K562 (cell line): ENCODE results near the gene ZNF750.

Source experiments
- FOXK1 ChIP-seq: sonication (generic); formaldehyde crosslinking; IDR thresholded peaks from 2 replicates; pipeline ENCODE4 v1.8.0; 2022; ENCODE audit warnings: missing genetic modification reagents, mild to moderate bottlenecking, borderline replicate concordance
- GTF2F1 ChIP-seq: IDR thresholded peaks from 2 replicates; pipeline ENCODE4 v1.6.1; 2011; ENCODE audit warnings: low read depth, low read length, improper control_type of control experiment
- HDAC6 ChIP-seq: IDR thresholded peaks from 2 replicates; pipeline ENCODE4 v1.6.1; 2012; ENCODE audit warnings: low read depth, mild to moderate bottlenecking, control low read depth, inconsistent platforms, low read length, moderate library complexity
- KDM1A ChIP-seq, 2 experiments: fragments of 450-650 bp; IDR thresholded peaks; 2 replicates each; pipeline ENCODE4 v1.6.1; 2016; ENCODE audit warnings: mild to moderate bottlenecking in 2 of 2
- L3MBTL2 ChIP-seq: fragments of 450-650 bp; IDR thresholded peaks from 2 replicates; pipeline ENCODE4 v1.6.1; 2016; ENCODE audit warnings: mild to moderate bottlenecking, moderate library complexity
- POLR2H ChIP-seq: IDR thresholded peaks from 2 replicates; pipeline ENCODE4 v1.6.1; 2016; ENCODE audit warnings: missing genetic modification characterization, low read depth, mild to moderate bottlenecking, control low read depth, missing compliant biosample characterization, moderate library complexity
- SMAD3 ChIP-seq: fragments of 450-650 bp; formaldehyde crosslinking; conservative IDR thresholded peaks from 2 replicates; pipeline ENCODE4 v1.4.0; 2020; ENCODE audit warnings: mild to moderate bottlenecking
- SRF ChIP-seq, 2 experiments: fragments of 250-450, 450-650 bp in 1 of 2; sonication (Bioruptor Pico) in 1 of 2; sonication (generic) in 1 of 2; formaldehyde crosslinking; IDR thresholded peaks; 2 replicates each; pipeline versions ENCODE4 v1.5.0 to v1.5.1; 2020 to 2022; ENCODE audit warnings: mild to moderate bottlenecking in 1 of 2, missing genetic modification reagents in 1 of 2
- TF ChIP-seq, protein P1 (sequence below): sonication (generic); formaldehyde crosslinking; IDR thresholded peaks from 2 replicates; pipeline ENCODE4 v1.8.0; 2023; ENCODE audit warnings: mild to moderate bottlenecking, missing genetic modification reagents
- TF ChIP-seq, protein P2 (sequence below): fragments of 250-450 bp; sonication (Bioruptor Pico); IDR thresholded peaks from 2 replicates; pipeline ENCODE4 v1.8.0; 2021; ENCODE audit warnings: borderline replicate concordance, mild to moderate bottlenecking, moderate library complexity; ENCODE audit not compliant: poor library complexity, severe bottlenecking
- TF ChIP-seq, protein P3 (sequence below): fragments of 250-450 bp; sonication (Bioruptor Pico); IDR thresholded peaks from 2 replicates; pipeline ENCODE4 v1.9.0; 2021; ENCODE audit warnings: mild to moderate bottlenecking, inconsistent platforms
- TF ChIP-seq, protein P4 (sequence below): sonication (generic); formaldehyde crosslinking; IDR thresholded peaks from 2 replicates; pipeline ENCODE4 v1.8.0; 2023; ENCODE audit warnings: mild to moderate bottlenecking, missing genetic modification reagents
- TF ChIP-seq, protein P5 (sequence below), 3 experiments: IDR thresholded peaks in 2 of 3; conservative IDR thresholded peaks in 1 of 3; 2 replicates each; pipeline ENCODE4 v1.5.1; 2011 to 2012; ENCODE audit warnings: low read length in 3 of 3, mild to moderate bottlenecking in 3 of 3, control low read depth in 2 of 3, improper control_type of control experiment in 1 of 3, inconsistent platforms in 1 of 3, low read depth in 1 of 3, mixed read lengths in 1 of 3, moderate library complexity in 1 of 3; ENCODE audit not compliant: insufficient read depth in 2 of 3

DNA sequence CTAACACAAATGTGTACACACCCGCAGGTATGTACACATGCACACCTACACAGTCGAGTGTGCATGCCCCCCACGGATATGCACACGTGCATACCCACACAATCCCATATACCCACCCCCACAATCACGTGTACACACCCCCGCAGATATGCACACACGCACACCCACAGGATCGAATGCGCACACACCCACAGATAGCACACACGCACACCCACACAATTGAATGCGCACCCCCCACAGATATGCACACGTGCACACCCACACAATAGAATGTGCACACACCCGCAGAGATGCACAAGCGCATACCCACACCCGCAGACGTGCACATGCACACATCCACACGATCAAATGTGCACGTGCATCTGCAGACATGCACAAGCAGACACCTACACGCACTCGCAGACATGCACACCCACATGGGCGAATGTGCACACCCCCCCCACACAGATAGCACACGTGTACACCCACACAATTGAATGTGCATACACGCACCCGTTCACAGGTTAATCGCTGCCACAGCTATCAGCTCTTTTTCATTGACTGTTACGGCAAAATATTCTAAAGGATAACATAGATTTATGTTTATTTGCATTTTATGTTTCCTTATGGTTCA lies 10.8 kb downstream of the ZNF750 start:
- no peak for TF ChIP-seq HDAC6
- TF ChIP-seq, protein P1, sequence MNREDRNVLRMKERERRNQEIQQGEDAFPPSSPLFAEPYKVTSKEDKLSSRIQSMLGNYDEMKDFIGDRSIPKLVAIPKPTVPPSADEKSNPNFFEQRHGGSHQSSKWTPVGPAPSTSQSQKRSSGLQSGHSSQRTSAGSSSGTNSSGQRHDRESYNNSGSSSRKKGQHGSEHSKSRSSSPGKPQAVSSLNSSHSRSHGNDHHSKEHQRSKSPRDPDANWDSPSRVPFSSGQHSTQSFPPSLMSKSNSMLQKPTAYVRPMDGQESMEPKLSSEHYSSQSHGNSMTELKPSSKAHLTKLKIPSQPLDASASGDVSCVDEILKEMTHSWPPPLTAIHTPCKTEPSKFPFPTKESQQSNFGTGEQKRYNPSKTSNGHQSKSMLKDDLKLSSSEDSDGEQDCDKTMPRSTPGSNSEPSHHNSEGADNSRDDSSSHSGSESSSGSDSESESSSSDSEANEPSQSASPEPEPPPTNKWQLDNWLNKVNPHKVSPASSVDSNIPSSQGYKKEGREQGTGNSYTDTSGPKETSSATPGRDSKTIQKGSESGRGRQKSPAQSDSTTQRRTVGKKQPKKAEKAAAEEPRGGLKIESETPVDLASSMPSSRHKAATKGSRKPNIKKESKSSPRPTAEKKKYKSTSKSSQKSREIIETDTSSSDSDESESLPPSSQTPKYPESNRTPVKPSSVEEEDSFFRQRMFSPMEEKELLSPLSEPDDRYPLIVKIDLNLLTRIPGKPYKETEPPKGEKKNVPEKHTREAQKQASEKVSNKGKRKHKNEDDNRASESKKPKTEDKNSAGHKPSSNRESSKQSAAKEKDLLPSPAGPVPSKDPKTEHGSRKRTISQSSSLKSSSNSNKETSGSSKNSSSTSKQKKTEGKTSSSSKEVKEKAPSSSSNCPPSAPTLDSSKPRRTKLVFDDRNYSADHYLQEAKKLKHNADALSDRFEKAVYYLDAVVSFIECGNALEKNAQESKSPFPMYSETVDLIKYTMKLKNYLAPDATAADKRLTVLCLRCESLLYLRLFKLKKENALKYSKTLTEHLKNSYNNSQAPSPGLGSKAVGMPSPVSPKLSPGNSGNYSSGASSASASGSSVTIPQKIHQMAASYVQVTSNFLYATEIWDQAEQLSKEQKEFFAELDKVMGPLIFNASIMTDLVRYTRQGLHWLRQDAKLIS (CRISPR knock-in tag), result no peak
- TF ChIP-seq FOXK1 (CRISPR knock-in tag), result no peak
- TF ChIP-seq POLR2H (tag), result no peak
- TF ChIP-seq, protein P2, sequence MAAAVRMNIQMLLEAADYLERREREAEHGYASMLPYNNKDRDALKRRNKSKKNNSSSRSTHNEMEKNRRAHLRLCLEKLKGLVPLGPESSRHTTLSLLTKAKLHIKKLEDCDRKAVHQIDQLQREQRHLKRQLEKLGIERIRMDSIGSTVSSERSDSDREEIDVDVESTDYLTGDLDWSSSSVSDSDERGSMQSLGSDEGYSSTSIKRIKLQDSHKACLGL (CRISPR knock-in tag), result no peak
- TF ChIP-seq SMAD3 (CRISPR knock-in tag), result no peak
- TF ChIP-seq KDM1A (IDR thresholded peaks at IDR 0.05), result no peak; a peak in 1 of 4 replicates
- no peak for TF ChIP-seq GTF2F1
- TF ChIP-seq L3MBTL2, result no peak
- no peak for TF ChIP-seq SRF (CRISPR knock-in tag; IDR thresholded peaks at IDR 0.05)
- TF ChIP-seq, protein P3, sequence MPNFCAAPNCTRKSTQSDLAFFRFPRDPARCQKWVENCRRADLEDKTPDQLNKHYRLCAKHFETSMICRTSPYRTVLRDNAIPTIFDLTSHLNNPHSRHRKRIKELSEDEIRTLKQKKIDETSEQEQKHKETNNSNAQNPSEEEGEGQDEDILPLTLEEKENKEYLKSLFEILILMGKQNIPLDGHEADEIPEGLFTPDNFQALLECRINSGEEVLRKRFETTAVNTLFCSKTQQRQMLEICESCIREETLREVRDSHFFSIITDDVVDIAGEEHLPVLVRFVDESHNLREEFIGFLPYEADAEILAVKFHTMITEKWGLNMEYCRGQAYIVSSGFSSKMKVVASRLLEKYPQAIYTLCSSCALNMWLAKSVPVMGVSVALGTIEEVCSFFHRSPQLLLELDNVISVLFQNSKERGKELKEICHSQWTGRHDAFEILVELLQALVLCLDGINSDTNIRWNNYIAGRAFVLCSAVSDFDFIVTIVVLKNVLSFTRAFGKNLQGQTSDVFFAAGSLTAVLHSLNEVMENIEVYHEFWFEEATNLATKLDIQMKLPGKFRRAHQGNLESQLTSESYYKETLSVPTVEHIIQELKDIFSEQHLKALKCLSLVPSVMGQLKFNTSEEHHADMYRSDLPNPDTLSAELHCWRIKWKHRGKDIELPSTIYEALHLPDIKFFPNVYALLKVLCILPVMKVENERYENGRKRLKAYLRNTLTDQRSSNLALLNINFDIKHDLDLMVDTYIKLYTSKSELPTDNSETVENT (CRISPR knock-in tag), result no peak
- TF ChIP-seq, protein P4, sequence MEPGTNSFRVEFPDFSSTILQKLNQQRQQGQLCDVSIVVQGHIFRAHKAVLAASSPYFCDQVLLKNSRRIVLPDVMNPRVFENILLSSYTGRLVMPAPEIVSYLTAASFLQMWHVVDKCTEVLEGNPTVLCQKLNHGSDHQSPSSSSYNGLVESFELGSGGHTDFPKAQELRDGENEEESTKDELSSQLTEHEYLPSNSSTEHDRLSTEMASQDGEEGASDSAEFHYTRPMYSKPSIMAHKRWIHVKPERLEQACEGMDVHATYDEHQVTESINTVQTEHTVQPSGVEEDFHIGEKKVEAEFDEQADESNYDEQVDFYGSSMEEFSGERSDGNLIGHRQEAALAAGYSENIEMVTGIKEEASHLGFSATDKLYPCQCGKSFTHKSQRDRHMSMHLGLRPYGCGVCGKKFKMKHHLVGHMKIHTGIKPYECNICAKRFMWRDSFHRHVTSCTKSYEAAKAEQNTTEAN (CRISPR knock-in tag), result no peak
- TF ChIP-seq, protein P5, sequence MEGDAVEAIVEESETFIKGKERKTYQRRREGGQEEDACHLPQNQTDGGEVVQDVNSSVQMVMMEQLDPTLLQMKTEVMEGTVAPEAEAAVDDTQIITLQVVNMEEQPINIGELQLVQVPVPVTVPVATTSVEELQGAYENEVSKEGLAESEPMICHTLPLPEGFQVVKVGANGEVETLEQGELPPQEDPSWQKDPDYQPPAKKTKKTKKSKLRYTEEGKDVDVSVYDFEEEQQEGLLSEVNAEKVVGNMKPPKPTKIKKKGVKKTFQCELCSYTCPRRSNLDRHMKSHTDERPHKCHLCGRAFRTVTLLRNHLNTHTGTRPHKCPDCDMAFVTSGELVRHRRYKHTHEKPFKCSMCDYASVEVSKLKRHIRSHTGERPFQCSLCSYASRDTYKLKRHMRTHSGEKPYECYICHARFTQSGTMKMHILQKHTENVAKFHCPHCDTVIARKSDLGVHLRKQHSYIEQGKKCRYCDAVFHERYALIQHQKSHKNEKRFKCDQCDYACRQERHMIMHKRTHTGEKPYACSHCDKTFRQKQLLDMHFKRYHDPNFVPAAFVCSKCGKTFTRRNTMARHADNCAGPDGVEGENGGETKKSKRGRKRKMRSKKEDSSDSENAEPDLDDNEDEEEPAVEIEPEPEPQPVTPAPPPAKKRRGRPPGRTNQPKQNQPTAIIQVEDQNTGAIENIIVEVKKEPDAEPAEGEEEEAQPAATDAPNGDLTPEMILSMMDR (IDR thresholded peaks at IDR 0.05 in 2 of 3, conservative IDR thresholded peaks at IDR 0.05 in 1 of 3; ENCODE audit: insufficient read depth in 2 of 3, low read depth in 1 of 3, low read length in 3 of 3), result no peak
